ENCODE measurements around the gene GGT6. TPM values are rescaled to one million over a fixed set of nuclear protein-coding genes. Genes with fewer than 3 reads are reported as not detected.

GGT6 gene
- polyA plus RNA-seq, 1 donor (not counting 4 experiments of a cell fraction or from before 2014, with no cell fraction given): 0.93 TPM

DNA sequence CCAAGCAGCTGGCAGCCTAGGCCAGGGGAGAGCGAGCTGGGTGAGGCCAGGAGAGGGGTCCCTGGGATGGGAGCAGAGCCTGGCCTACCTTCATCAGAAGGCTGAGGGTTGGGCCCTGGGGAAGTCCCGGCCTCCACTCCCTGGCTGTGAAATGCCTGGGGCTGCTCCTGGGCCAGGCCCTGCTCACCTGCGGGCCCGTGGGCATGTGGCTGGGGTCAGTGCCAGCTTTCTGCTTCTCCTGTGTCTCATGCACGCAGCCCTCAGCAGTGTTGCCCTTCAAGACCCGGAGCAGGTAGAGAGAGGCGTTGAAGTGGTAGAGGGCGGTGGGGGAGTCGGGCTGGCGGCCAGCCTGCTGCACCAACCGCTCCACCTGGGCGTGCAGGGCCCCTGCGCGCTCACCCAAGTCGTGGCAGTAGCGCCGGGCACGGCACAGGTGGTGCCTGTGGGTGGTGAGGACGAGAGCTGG, 17.6 kb downstream of the GGT6 start:
- Histone ChIP-seq H3K4me2 (ENCODE audit: control insufficient read depth, extremely low read depth, insufficient read depth, low read depth, low read length) (no peak overlapping the region), H3K4me1 (ENCODE audit: control insufficient read depth, extremely low read depth, insufficient read depth, low read length) (peaks cover 7% of the 10 kb centered on the region), H3K27ac (ENCODE audit: control insufficient read depth, insufficient read depth, low read length) (no peak overlapping the region), H4K20me1 (ENCODE audit: control insufficient read depth, extremely low read depth, insufficient read depth, low read length) (peaks cover 14% of the 10 kb centered on the region), H3K9me3 (ENCODE audit: control insufficient read depth, low read depth, low read length) (no peaks in the 10 kb centered on the region), H3K9ac (ENCODE audit: control insufficient read depth, extremely low read depth, insufficient read depth, low read length) (no peak overlapping the region), H3K27me3 (ENCODE audit: control insufficient read depth, extremely low read depth, insufficient read depth, low read length) (no peaks in the 10 kb centered on the region), H2AFZ (ENCODE audit: control insufficient read depth, low read length) (no peak overlapping the region), H3K4me3 (ENCODE audit: control insufficient read depth in 2 of 3, extremely low read depth in 1 of 3, insufficient read depth in 2 of 3, low read depth in 1 of 3, low read length in 3 of 3) (no peak overlapping the region), H3K79me2 (ENCODE audit: control insufficient read depth, insufficient read depth, low read length) (no peaks in the 10 kb centered on the region), H3K9me1 (ENCODE audit: control insufficient read depth, extremely low read depth, insufficient read depth, low read length) (no peaks in the 10 kb centered on the region), H3K36me3 (ENCODE audit: control insufficient read depth in 2 of 2, extremely low read depth in 1 of 2, insufficient read depth in 2 of 2, low read length in 2 of 2) (peaks cover 46 to 62% of the 10 kb centered on the region in 2 experiments)
- dilution Hi-C loops (cut with MboI; ENCODE audit: extremely low pct_ligation_motif_present, low sequenced_read_pairs): no loop called here
- DNase-seq (ENCODE audit: low read depth, low spot score) (no peak), FAIRE-seq (no peak)
- TF ChIP-seq EZH2 (IDR thresholded peaks at IDR 0.05; ENCODE audit: low read length): no peak
- TF ChIP-seq CTCF (optimal IDR thresholded peaks at IDR 0.05 in 1 of 3, IDR thresholded peaks at IDR 0.05 in 1 of 3, conservative IDR thresholded peaks at IDR 0.05 in 1 of 3; ENCODE audit: extremely low read depth in 1 of 3, insufficient read depth in 2 of 3, low read length in 3 of 3): no peak

DNA sequence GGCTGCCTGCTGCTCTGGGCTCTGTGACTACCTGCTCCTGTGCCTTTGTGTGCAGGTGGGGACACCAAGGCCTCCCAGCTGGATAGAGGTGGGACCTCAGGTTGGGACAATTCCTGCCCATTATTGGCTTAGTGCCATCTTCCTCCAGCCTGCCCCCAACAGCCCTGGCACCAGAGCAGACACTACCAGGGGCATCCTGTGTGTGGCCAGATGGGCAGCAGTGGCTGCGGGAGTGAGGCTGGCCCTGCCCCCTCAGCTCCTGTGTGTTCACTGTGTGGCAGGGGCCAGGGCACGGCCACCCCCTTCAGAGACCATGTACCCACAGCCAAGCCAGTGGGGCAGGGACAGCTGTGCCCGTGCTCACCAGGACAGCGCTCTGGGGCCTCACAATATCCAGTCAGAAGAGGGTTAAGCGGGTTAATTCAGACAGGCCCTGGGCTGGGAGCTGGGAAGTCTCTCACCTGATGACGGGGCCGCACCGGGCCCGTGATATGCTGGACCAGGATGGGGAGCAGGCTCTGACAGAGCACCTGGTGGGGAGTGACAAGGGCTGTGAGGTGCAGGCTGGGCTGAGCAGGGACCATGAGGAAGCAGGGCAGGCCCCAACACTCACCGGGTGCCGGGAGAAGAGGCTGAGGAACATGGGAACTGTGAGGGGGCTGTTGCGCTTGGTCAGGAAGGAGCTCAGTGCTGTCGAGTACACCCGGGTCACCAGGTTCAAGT, 18.2 kb downstream of the GGT6 start:
- no peak overlapping the region for H3K27ac ChIP-seq (ENCODE audit: control insufficient read depth, insufficient read depth, low read length)

More for the DNA sequence above, 18.2 kb downstream of the GGT6 start:
- no peaks in the 10 kb centered on the region for H3K9me3 ChIP-seq (ENCODE audit: control insufficient read depth, low read depth, low read length)
- H3K4me1 ChIP-seq (ENCODE audit: control insufficient read depth, extremely low read depth, insufficient read depth, low read length): peaks cover 7% of the 10 kb centered on the region
- DNase-seq (ENCODE audit: low read depth, low spot score) (no peak), FAIRE-seq (no peak)
- H4K20me1 ChIP-seq (ENCODE audit: control insufficient read depth, extremely low read depth, insufficient read depth, low read length): peaks cover 17% of the 10 kb centered on the region
- H3K4me2 ChIP-seq (ENCODE audit: control insufficient read depth, extremely low read depth, insufficient read depth, low read depth, low read length): no peak overlapping the region
- H2AFZ ChIP-seq (ENCODE audit: control insufficient read depth, low read length): no peak overlapping the region
- peaks cover 47 to 57% of the 10 kb centered on the region in 2 experiments for H3K36me3 ChIP-seq (ENCODE audit: control insufficient read depth in 2 of 2, extremely low read depth in 1 of 2, insufficient read depth in 2 of 2, low read length in 2 of 2)
- H3K27me3 ChIP-seq (ENCODE audit: control insufficient read depth, extremely low read depth, insufficient read depth, low read length): no peaks in the 10 kb centered on the region
- H3K9ac ChIP-seq (ENCODE audit: control insufficient read depth, extremely low read depth, insufficient read depth, low read length): no peak overlapping the region
- no peaks in the 10 kb centered on the region for H3K79me2 ChIP-seq (ENCODE audit: control insufficient read depth, insufficient read depth, low read length)
- H3K9me1 ChIP-seq (ENCODE audit: control insufficient read depth, extremely low read depth, insufficient read depth, low read length): no peaks in the 10 kb centered on the region
- dilution Hi-C loops (cut with MboI; ENCODE audit: extremely low pct_ligation_motif_present, low sequenced_read_pairs): no loop called here
- no peak overlapping the region for H3K4me3 ChIP-seq (ENCODE audit: control insufficient read depth in 2 of 3, extremely low read depth in 1 of 3, insufficient read depth in 2 of 3, low read depth in 1 of 3, low read length in 3 of 3)
- no peak for TF ChIP-seq CTCF (optimal IDR thresholded peaks at IDR 0.05 in 1 of 3, IDR thresholded peaks at IDR 0.05 in 1 of 3, conservative IDR thresholded peaks at IDR 0.05 in 1 of 3; ENCODE audit: extremely low read depth in 1 of 3, insufficient read depth in 2 of 3, low read length in 3 of 3)
- no peak for TF ChIP-seq EZH2 (IDR thresholded peaks at IDR 0.05; ENCODE audit: low read length)

Measured in keratinocyte (primary cell).